SK-N-SH (cell line): Measurements from ENCODE around the gene CDC16.

Experiments
- CTCF ChIP-seq: fragments of 200-600 bp; sonication (generic); IDR thresholded peaks from 2 replicates; pipeline ENCODE4 v1.6.1; 2017; ENCODE audit warnings: antibody characterized with exemption, mild to moderate bottlenecking, moderate library complexity
- EP300 ChIP-seq, 2 experiments: IDR thresholded peaks; 2 replicates each; pipeline versions ENCODE4 v1.4.0 to v1.6.1; 2012; ENCODE audit warnings: borderline replicate concordance in 1 of 2, low read depth in 1 of 2, low read length in 1 of 2
- FOSL2 ChIP-seq: IDR thresholded peaks from 2 replicates; pipeline ENCODE4 v1.4.0; 2012; ENCODE audit warnings: low read depth, mild to moderate bottlenecking, moderate library complexity, borderline replicate concordance
- MAX ChIP-seq: IDR thresholded peaks from 2 replicates; pipeline ENCODE4 v1.4.0; 2012; ENCODE audit warnings: low read depth

GRCh38 chr13:114235697-114236096, 1.0 kb downstream of the CDC16 start:
- TF ChIP-seq EP300 (IDR thresholded peaks at IDR 0.05; ENCODE audit: borderline replicate concordance in 1 of 2, low read depth in 1 of 2, low read length in 1 of 2) (no peak), CTCF (no peak), FOSL2 (no peak), MAX (no peak)
